AG04450 (cell line): ENCODE measurements around the gene GLYATL3. TPM values are rescaled to one million over a fixed set of nuclear protein-coding genes. Genes with fewer than 3 reads are reported as not detected.

Source experiments
- CTCF ChIA-PET: fragments of 300-600, 350-600 bp; formaldehyde crosslinking; extraction: SDS; loops from one replicate; lab custom pipeline; 2022; ENCODE audit warnings: antibody characterized with exemption, inconsistent platforms; lab: Charles Lee
- POLR2A ChIA-PET: fragments of 350-600 bp; formaldehyde crosslinking; extraction: SDS; loops from one replicate; lab custom pipeline; 2021; ENCODE audit warnings: antibody characterized with exemption, inconsistent platforms; lab: Yijun Ruan, JAX
- DNase-seq: peaks from one replicate; pipeline ENCODE4 v3.0.0-alpha.2; 2011; ENCODE audit warnings: low read depth, low spot score
- H3K27ac ChIP-seq: one replicate; pipeline ENCODE4 v1.5.1; 2012; ENCODE audit warnings: low read depth, low read length, control low read depth
- H3K27me3 ChIP-seq: one replicate; pipeline ENCODE4 v1.6.0; 2012; ENCODE audit warnings: low read length; ENCODE audit not compliant: control insufficient read depth, insufficient read depth
- H3K4me3 ChIP-seq: 2 replicates; pipeline ENCODE4 v1.5.1; 2011; ENCODE audit warnings: mild to moderate bottlenecking, low read depth, low read length, control low read depth
- H3K9me3 ChIP-seq: 2 replicates; pipeline ENCODE4 v1.5.1; 2012; ENCODE audit warnings: low read length; ENCODE audit not compliant: control insufficient read depth, insufficient read depth
- polyA plus RNA-seq: library from polyadenylated mRNA; depleted of rRNA; stranded (reverse); fragments of >200 nt; gene quantifications from 2 replicates; pipeline ENCODE4 v1.2.3, GENCODE V29; 2011
- TF ChIP-seq, protein P1 (sequence below): IDR thresholded peaks from 2 replicates; pipeline ENCODE4 v1.5.1; 2011; ENCODE audit warnings: low read depth, low read length, control low read depth, inconsistent platforms

Gene GLYATL3
- polyA plus RNA-seq, 1 experiment, result not detected

DNA sequence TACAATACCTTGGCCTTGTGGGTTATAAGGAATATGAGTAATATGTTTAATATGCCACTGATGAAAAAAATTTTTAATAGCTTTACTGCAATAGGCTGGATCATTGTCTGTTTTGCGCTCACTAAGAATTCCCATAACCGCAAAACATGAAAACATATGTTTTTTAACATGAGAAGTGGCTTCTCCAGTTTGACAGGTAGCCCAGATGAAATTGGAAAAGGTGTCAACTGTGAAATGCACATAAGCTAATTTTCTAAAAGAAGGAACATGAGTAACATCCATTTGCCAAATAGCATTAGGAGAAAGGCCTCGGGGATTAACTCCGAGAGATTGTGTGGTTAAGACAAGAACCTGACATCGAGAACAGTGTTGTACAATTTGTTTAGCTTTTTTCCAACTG lies 4.9 kb downstream of the GLYATL3 start:
- TF ChIP-seq, protein P1, sequence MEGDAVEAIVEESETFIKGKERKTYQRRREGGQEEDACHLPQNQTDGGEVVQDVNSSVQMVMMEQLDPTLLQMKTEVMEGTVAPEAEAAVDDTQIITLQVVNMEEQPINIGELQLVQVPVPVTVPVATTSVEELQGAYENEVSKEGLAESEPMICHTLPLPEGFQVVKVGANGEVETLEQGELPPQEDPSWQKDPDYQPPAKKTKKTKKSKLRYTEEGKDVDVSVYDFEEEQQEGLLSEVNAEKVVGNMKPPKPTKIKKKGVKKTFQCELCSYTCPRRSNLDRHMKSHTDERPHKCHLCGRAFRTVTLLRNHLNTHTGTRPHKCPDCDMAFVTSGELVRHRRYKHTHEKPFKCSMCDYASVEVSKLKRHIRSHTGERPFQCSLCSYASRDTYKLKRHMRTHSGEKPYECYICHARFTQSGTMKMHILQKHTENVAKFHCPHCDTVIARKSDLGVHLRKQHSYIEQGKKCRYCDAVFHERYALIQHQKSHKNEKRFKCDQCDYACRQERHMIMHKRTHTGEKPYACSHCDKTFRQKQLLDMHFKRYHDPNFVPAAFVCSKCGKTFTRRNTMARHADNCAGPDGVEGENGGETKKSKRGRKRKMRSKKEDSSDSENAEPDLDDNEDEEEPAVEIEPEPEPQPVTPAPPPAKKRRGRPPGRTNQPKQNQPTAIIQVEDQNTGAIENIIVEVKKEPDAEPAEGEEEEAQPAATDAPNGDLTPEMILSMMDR, result no peak
- Histone ChIP-seq H3K4me3 (no peak overlapping the region), H3K27me3 (no peaks in the 10 kb centered on the region), H3K27ac (no peak overlapping the region), H3K9me3 (no peaks in the 10 kb centered on the region)
- ChIA-PET POLR2A (no interaction called here), CTCF (interaction anchor here (0.6 kb wide), 1 partner anchor 29 kb away, joined by 5 read pairs; no protein-coding TSS in a partner anchor)
- no peak for DNase-seq

GRCh38 chr6:49506569-49507111 lies 6.9 kb downstream of the GLYATL3 start:
- CTCF ChIA-PET, result no interaction called here
- POLR2A ChIA-PET, result no interaction called here
- TF ChIP-seq, protein P1, result no peak
- DNase-seq, result no peak
- Histone ChIP-seq H3K27me3 (peaks cover 3% of the 10 kb centered on the region), H3K4me3 (no peak overlapping the region), H3K27ac (no peak overlapping the region), H3K9me3 (no peaks in the 10 kb centered on the region)

- Histone ChIP-seq H3K9me3 (no peaks in the 10 kb centered on the region), H3K27me3 (peaks cover 3% of the 10 kb centered on the region), H3K27ac (no peak overlapping the region), H3K4me3 (no peak overlapping the region)
- TF ChIP-seq, protein P1, result no peak
- ChIA-PET POLR2A (no interaction called here), CTCF (no interaction called here)
- DNase-seq, result no peak
Observed at GRCh38 chr6:49509342-49509741, 9.6 kb downstream of the GLYATL3 start.

DNA sequence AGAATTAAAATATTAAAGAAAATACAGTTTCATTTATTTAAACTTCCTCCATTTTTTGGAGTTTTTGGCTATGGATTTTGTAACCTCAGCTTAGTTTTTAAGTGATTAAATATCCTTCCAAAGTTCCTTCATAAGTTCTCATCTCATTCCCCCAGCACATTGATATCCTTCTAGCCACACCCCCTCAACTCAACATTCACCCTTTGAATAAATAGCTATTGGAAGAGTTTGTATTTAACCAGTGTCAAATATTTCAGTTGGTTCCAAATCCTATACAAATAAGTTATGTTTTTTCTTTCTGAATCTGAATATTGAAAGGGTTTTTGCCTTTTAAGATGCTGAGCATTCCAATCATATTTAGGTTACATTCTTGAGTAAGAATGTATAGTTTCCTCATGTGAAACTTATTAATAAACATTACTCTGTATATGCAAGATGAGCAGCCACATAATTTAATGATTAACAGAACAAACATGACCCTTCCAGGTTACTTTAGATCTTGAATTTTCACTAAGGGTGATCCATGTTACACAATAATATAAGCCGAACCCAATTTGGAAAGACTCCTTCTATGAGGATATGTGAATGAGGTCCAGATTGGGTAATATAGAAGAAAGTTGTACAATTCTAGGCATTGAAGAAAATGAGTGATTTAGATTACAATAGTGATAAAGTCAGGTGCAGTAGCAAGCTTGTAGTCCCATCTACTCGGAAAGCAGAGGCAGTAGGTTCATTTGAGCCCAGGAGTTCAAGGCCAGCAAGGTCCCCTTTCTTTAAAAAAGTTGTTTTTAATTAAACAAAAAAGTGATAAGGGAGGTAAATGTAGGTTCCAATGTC lies 13.6 kb downstream of the GLYATL3 start:
- Histone ChIP-seq H3K27me3 (peaks cover 3% of the 10 kb centered on the region), H3K9me3 (no peaks in the 10 kb centered on the region), H3K27ac (no peak overlapping the region), H3K4me3 (no peak overlapping the region)
- CTCF ChIA-PET, result no interaction called here
- POLR2A ChIA-PET, result interaction anchor here (0.8 kb wide), 1 partner anchor 12 kb away, joined by 3 read pairs; no protein-coding TSS in a partner anchor
- DNase-seq, result no peak
- TF ChIP-seq, protein P1, result no peak
